Peyer's patch (tissue), 4 donors: ENCODE data around the gene CHAF1A. TPM values are rescaled to one million over a fixed set of nuclear protein-coding genes. Genes with fewer than 3 reads are reported as not detected.

Experiments used
- DNase-seq, 3 donors: peaks; one replicate each; pipeline ENCODE4 v3.0.0-alpha.2; 2017 to 2019
- H3K27ac ChIP-seq, 4 donors: fragments of 200-600 bp; sonication (generic); one replicate each; pipeline ENCODE4 v1.5.1; 2016 to 2019
- H3K27me3 ChIP-seq, 2 donors: fragments of 200-600 bp; sonication (generic); one replicate each; pipeline ENCODE4 v1.5.1; 2019
- H3K36me3 ChIP-seq, 3 donors: fragments of 200-600 bp; sonication (generic); one replicate each; pipeline ENCODE4 v1.5.1; 2016 to 2019
- H3K4me1 ChIP-seq, 4 donors: fragments of 200-600 bp; sonication (generic); one replicate each; pipeline ENCODE4 v1.5.1; 2016 to 2019
- H3K4me3 ChIP-seq, 4 donors: fragments of 200-600 bp; sonication (generic); 1 replicate in 3 of 4; 2 replicates in 1 of 4; pipeline ENCODE4 v1.5.1; 2016 to 2019; ENCODE audit warnings: mild to moderate bottlenecking in 1 of 4
- H3K9me3 ChIP-seq, 4 donors: fragments of 200-600 bp; sonication (generic); one replicate each; pipeline ENCODE4 v1.5.1; 2016 to 2019; ENCODE audit warnings: mild to moderate bottlenecking in 1 of 4
- CTCF ChIP-seq, 6 experiments: fragments of 450-650 bp in 4 of 6; fragments of 200-600 bp in 2 of 6; sonication (generic) in 1 of 6; IDR thresholded peaks; one replicate each; pipeline ENCODE4 v1.5.1; 2017 to 2019; ENCODE audit warnings: antibody characterized with exemption in 6 of 6, mild to moderate bottlenecking in 3 of 6, moderate library complexity in 1 of 6
- POLR2A ChIP-seq, 2 donors: fragments of 450-650 bp; IDR thresholded peaks; one replicate each; pipeline ENCODE4 v1.5.1; 2017; ENCODE audit warnings: antibody characterized with exemption in 2 of 2, mild to moderate bottlenecking in 2 of 2, moderate library complexity in 2 of 2
- total RNA-seq, 4 donors: library from RNA; depleted of rRNA; stranded (reverse); fragments of >200 nt; gene quantifications; one replicate each; pipeline ENCODE4 v1.1.0, GENCODE V29; 2016

CHAF1A gene
- total RNA-seq, 4 donors from 2014 or later: 7.5 to 66.8 (median 14.4) TPM

- H3K27me3 ChIP-seq: no peaks in the 10 kb centered on the region
- peaks cover 0 to 25% (median 0%) of the 10 kb centered on the region in 3 donors for H3K36me3 ChIP-seq
- peaks cover 0 to 56% (median 12%) of the 10 kb centered on the region in 4 donors for H3K4me1 ChIP-seq
- TF ChIP-seq POLR2A (IDR thresholded peaks at IDR 0.05) (no peak), CTCF (IDR thresholded peaks at IDR 0.05) (no peak)
- peak overlapping the region in 1 of 4 donors; percentile 85 for H3K27ac ChIP-seq
- no peaks in the 10 kb centered on the region for H3K9me3 ChIP-seq
- H3K4me3 ChIP-seq: no peak overlapping the region
- no peak for DNase-seq
Observed at GRCh38 chr19:4388337-4389063, 13.9 kb upstream of the CHAF1A start.

- H3K27ac ChIP-seq: peak overlapping the region in 1 of 4 donors; percentile 85
- TF ChIP-seq POLR2A (IDR thresholded peaks at IDR 0.05) (no peak), CTCF (IDR thresholded peaks at IDR 0.05) (no peak)
- H3K27me3 ChIP-seq: no peaks in the 10 kb centered on the region
- DNase-seq: no peak
- no peaks in the 10 kb centered on the region for H3K9me3 ChIP-seq
- H3K36me3 ChIP-seq: peaks cover 0 to 20% (median 0%) of the 10 kb centered on the region in 3 donors
- H3K4me1 ChIP-seq: peaks cover 0 to 60% (median 13%) of the 10 kb centered on the region in 4 donors
- H3K4me3 ChIP-seq: no peak overlapping the region
Observed at GRCh38 chr19:4389064-4389375, 13.4 kb upstream of the CHAF1A start.

GRCh38 chr19:4389511-4390016 lies 12.9 kb upstream of the CHAF1A start:
- no peak for DNase-seq
- Histone ChIP-seq H3K9me3 (no peaks in the 10 kb centered on the region), H3K4me3 (peak overlapping the region in 1 of 4 donors; percentile 33), H3K27ac (peak overlapping the region; percentile 38 to 85 (median 78)), H3K4me1 (peaks cover 0 to 60% (median 13%) of the 10 kb centered on the region in 4 donors), H3K27me3 (no peaks in the 10 kb centered on the region), H3K36me3 (peaks cover 0 to 15% (median 0%) of the 10 kb centered on the region in 3 donors)
- no peak for TF ChIP-seq CTCF (IDR thresholded peaks at IDR 0.05)
- no peak for TF ChIP-seq POLR2A (IDR thresholded peaks at IDR 0.05)

- Histone ChIP-seq H3K27me3 (no peaks in the 10 kb centered on the region), H3K4me1 (peaks cover 0 to 60% (median 13%) of the 10 kb centered on the region in 4 donors), H3K36me3 (peaks cover 0 to 19% (median 0%) of the 10 kb centered on the region in 3 donors), H3K4me3 (peak overlapping the region in 1 of 4 donors; percentile 33), H3K27ac (peak overlapping the region; percentile 38 to 85 (median 78)), H3K9me3 (no peaks in the 10 kb centered on the region)
- TF ChIP-seq CTCF (IDR thresholded peaks at IDR 0.05) (no peak), POLR2A (IDR thresholded peaks at IDR 0.05) (no peak)
- DNase-seq: peak in 1 of 3 donors; percentile 62
Observed at GRCh38 chr19:4390017-4390566, 12.3 kb upstream of the CHAF1A start.

GRCh38 chr19:4390567-4391305 lies 11.7 kb upstream of the CHAF1A start:
- H3K36me3 ChIP-seq: peaks cover 0 to 19% (median 0%) of the 10 kb centered on the region in 3 donors
- H3K27ac ChIP-seq: peak overlapping the region; percentile 38 to 85 (median 78)
- no peak for TF ChIP-seq POLR2A (IDR thresholded peaks at IDR 0.05)
- no peak for TF ChIP-seq CTCF (IDR thresholded peaks at IDR 0.05)
- peaks cover 0 to 54% (median 13%) of the 10 kb centered on the region in 4 donors for H3K4me1 ChIP-seq
- peak overlapping the region in 2 of 4 donors; percentile 17 to 33 for H3K4me3 ChIP-seq
- H3K27me3 ChIP-seq: no peaks in the 10 kb centered on the region
- peak in 1 of 3 donors; percentile 80 for DNase-seq
- no peaks in the 10 kb centered on the region for H3K9me3 ChIP-seq
